HG03571 (cell line): ENCODE results near the gene MROH7.

ENCODE experiments used
- ATAC-seq: cut with Tn5 transposase; IDR thresholded peaks from one replicate; pipeline ENCODE4 v1.9.1; 2021; ENCODE audit not compliant: unreplicated experiment

MROH7 gene

GRCh38 chr1:54695221-54695620, 53.6 kb downstream of the MROH7 start:
- ATAC-seq = no peak

GRCh38 chr1:54695764-54696163, 54.2 kb downstream of the MROH7 start:
- ATAC-seq = no peak

- ATAC-seq = no peak
Observed at GRCh38 chr1:54696262-54696661, 54.7 kb downstream of the MROH7 start.

- no peak for ATAC-seq
Observed at GRCh38 chr1:54697896-54698295, 56.3 kb downstream of the MROH7 start.

GRCh38 chr1:54698346-54698745, 56.8 kb downstream of the MROH7 start:
- ATAC-seq = no peak

- ATAC-seq = no peak
Observed at GRCh38 chr1:54699936-54700525, 58.4 kb downstream of the MROH7 start.

- no peak for ATAC-seq
Observed at GRCh38 chr1:54701066-54701465, 59.5 kb downstream of the MROH7 start.

- no peak for ATAC-seq
Observed at GRCh38 chr1:54701996-54702395, 60.4 kb downstream of the MROH7 start.

GRCh38 chr1:54703471-54703870, 61.9 kb downstream of the MROH7 start:
- ATAC-seq = no peak

- ATAC-seq = no peak
Observed at GRCh38 chr1:54705153-54705552, 63.6 kb downstream of the MROH7 start.

GRCh38 chr1:54706419-54706818, 64.8 kb downstream of the MROH7 start:
- no peak for ATAC-seq

- no peak for ATAC-seq
Observed at GRCh38 chr1:54708385-54708784, 66.8 kb downstream of the MROH7 start.

GRCh38 chr1:54709547-54710292, 68.1 kb downstream of the MROH7 start:
- no peak for ATAC-seq

- no peak for ATAC-seq
Observed at GRCh38 chr1:54710434-54710833, 68.8 kb downstream of the MROH7 start.

GRCh38 chr1:54710841-54711240, 69.3 kb downstream of the MROH7 start:
- no peak for ATAC-seq

- no peak for ATAC-seq
Observed at GRCh38 chr1:54711536-54711935, 70.0 kb downstream of the MROH7 start.

GRCh38 chr1:54714881-54715492, 73.4 kb downstream of the MROH7 start:
- ATAC-seq = no peak

- peak; percentile 96 for ATAC-seq
Observed at GRCh38 chr1:54715493-54716298, 74.1 kb downstream of the MROH7 start, which contains the start of gene TTC4. Gene TTC4, plus strand, starts transcription at chr1:54715861. Its CDS starts 48 bp downstream, at chr1:54715909.

- ATAC-seq = no peak
Observed at GRCh38 chr1:54716299-54717047, 74.9 kb downstream of the MROH7 start.

GRCh38 chr1:54721719-54722118, 80.1 kb downstream of the MROH7 start:
- no peak for ATAC-seq

GRCh38 chr1:54723985-54724384, 82.4 kb downstream of the MROH7 start:
- no peak for ATAC-seq
